GM23338 (cell line): ENCODE measurements around the gene PAQR4.

ENCODE experiments used
- EZH2 ChIP-seq: fragments of 200-600 bp; sonication (generic); IDR thresholded peaks from one replicate; pipeline ENCODE4 v1.8.0; 2017; ENCODE audit warnings: antibody characterized with exemption, mild to moderate bottlenecking, low read depth; ENCODE audit not compliant: unreplicated experiment
- POLR2AphosphoS5 ChIP-seq: IDR thresholded peaks from 2 replicates; pipeline ENCODE4 v1.6.1; 2016; ENCODE audit warnings: antibody characterized with exemption, low read depth
- TF ChIP-seq, protein P1 (sequence below), 2 experiments: fragments of 200-600 bp in 1 of 2; sonication (generic) in 1 of 2; conservative IDR thresholded peaks; 2 replicates each; pipeline versions ENCODE4 v1.5.1 to v1.6.1; 2016 to 2017; ENCODE audit warnings: antibody characterized with exemption in 2 of 2, low read depth in 2 of 2, mild to moderate bottlenecking in 2 of 2, moderate library complexity in 1 of 2
- TF ChIP-seq, protein P2 (sequence below): IDR thresholded peaks from one replicate; pipeline ENCODE4 v1.6.1; 2018; ENCODE audit warnings: antibody characterized with exemption; ENCODE audit not compliant: unreplicated experiment
- TF ChIP-seq, protein P3 (sequence below): IDR thresholded peaks from 2 replicates; pipeline ENCODE4 v1.6.1; 2016; ENCODE audit warnings: antibody characterized with exemption

DNA sequence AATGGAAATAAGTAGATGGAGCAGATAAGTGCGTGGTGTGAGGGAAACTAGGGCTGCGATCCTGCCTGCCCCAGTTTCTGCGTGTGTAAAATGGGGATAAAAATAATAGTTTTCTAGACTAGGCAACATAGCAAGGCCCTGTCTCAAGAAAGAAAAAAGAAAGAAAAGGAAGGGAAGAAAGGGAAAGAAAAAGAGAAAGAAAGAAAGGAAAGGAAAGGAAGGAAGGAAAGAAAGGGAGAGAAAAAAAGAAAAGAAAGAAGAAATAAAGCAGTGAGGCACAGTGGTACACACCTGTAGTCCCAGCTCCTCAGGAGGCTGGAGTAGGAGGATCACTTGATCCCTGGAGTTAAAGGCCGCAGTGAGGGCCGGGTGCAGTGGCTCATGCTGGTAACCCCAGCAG is 13.3 kb downstream of the PAQR4 start:
- TF ChIP-seq, protein P1, sequence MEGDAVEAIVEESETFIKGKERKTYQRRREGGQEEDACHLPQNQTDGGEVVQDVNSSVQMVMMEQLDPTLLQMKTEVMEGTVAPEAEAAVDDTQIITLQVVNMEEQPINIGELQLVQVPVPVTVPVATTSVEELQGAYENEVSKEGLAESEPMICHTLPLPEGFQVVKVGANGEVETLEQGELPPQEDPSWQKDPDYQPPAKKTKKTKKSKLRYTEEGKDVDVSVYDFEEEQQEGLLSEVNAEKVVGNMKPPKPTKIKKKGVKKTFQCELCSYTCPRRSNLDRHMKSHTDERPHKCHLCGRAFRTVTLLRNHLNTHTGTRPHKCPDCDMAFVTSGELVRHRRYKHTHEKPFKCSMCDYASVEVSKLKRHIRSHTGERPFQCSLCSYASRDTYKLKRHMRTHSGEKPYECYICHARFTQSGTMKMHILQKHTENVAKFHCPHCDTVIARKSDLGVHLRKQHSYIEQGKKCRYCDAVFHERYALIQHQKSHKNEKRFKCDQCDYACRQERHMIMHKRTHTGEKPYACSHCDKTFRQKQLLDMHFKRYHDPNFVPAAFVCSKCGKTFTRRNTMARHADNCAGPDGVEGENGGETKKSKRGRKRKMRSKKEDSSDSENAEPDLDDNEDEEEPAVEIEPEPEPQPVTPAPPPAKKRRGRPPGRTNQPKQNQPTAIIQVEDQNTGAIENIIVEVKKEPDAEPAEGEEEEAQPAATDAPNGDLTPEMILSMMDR (conservative IDR thresholded peaks at IDR 0.05; ENCODE audit: low read depth in 2 of 2): no peak
- TF ChIP-seq, protein P2, sequence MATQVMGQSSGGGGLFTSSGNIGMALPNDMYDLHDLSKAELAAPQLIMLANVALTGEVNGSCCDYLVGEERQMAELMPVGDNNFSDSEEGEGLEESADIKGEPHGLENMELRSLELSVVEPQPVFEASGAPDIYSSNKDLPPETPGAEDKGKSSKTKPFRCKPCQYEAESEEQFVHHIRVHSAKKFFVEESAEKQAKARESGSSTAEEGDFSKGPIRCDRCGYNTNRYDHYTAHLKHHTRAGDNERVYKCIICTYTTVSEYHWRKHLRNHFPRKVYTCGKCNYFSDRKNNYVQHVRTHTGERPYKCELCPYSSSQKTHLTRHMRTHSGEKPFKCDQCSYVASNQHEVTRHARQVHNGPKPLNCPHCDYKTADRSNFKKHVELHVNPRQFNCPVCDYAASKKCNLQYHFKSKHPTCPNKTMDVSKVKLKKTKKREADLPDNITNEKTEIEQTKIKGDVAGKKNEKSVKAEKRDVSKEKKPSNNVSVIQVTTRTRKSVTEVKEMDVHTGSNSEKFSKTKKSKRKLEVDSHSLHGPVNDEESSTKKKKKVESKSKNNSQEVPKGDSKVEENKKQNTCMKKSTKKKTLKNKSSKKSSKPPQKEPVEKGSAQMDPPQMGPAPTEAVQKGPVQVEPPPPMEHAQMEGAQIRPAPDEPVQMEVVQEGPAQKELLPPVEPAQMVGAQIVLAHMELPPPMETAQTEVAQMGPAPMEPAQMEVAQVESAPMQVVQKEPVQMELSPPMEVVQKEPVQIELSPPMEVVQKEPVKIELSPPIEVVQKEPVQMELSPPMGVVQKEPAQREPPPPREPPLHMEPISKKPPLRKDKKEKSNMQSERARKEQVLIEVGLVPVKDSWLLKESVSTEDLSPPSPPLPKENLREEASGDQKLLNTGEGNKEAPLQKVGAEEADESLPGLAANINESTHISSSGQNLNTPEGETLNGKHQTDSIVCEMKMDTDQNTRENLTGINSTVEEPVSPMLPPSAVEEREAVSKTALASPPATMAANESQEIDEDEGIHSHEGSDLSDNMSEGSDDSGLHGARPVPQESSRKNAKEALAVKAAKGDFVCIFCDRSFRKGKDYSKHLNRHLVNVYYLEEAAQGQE: no peak
- TF ChIP-seq, protein P3, sequence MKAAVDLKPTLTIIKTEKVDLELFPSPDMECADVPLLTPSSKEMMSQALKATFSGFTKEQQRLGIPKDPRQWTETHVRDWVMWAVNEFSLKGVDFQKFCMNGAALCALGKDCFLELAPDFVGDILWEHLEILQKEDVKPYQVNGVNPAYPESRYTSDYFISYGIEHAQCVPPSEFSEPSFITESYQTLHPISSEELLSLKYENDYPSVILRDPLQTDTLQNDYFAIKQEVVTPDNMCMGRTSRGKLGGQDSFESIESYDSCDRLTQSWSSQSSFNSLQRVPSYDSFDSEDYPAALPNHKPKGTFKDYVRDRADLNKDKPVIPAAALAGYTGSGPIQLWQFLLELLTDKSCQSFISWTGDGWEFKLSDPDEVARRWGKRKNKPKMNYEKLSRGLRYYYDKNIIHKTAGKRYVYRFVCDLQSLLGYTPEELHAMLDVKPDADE: no peak
- TF ChIP-seq EZH2 (no peak), POLR2AphosphoS5 (no peak)
